Measurements from ENCODE around the gene LCTL. TPM values are rescaled to one million over a fixed set of nuclear protein-coding genes. Genes with fewer than 3 reads are reported as not detected.

Gene LCTL
- total RNA-seq, 2 donors from 2014 or later: not detected

DNA sequence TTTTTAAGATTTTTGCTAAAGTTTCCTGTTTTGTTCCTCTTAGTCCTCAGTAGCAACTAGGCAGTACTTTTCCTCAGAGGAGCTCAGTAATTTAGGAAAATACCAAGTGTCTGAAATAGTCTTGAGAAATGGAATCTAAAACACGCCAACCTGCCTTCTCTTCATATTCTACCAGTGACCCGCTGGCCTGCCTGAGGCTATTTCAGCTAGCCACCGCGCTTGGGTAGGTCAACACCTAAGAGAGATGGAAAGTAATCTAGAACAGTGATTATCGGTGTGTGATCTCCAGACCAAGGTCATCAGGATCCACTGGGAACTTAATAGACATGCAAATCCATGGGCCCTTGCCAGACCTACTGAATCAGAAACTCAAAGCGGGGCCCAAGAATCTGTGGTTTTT, 7.5 kb downstream of the LCTL start:
- Histone ChIP-seq H3K9me3 (no peaks in the 10 kb centered on the region), H3K36me3 (replicated peaks in 1 of 2; ENCODE audit: insufficient read depth in 1 of 2, low read depth in 2 of 2) (no peaks in the 10 kb centered on the region), H3K27me3 (no peaks in the 10 kb centered on the region), H3K27ac (no peak overlapping the region), H3K4me1 (no peaks in the 10 kb centered on the region), H3K4me3 (no peak overlapping the region)
- intact Hi-C loops (cut with DNase I): no loop called here
- 83 to 95% methylated on average over 6 of the region's 6 CpGs for WGBS, 2 donors
- DNase-seq: no peak
- no peak for TF ChIP-seq POLR2A (IDR thresholded peaks at IDR 0.05)
- TF ChIP-seq, protein P1, sequence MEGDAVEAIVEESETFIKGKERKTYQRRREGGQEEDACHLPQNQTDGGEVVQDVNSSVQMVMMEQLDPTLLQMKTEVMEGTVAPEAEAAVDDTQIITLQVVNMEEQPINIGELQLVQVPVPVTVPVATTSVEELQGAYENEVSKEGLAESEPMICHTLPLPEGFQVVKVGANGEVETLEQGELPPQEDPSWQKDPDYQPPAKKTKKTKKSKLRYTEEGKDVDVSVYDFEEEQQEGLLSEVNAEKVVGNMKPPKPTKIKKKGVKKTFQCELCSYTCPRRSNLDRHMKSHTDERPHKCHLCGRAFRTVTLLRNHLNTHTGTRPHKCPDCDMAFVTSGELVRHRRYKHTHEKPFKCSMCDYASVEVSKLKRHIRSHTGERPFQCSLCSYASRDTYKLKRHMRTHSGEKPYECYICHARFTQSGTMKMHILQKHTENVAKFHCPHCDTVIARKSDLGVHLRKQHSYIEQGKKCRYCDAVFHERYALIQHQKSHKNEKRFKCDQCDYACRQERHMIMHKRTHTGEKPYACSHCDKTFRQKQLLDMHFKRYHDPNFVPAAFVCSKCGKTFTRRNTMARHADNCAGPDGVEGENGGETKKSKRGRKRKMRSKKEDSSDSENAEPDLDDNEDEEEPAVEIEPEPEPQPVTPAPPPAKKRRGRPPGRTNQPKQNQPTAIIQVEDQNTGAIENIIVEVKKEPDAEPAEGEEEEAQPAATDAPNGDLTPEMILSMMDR (IDR thresholded peaks at IDR 0.05): no peak
- no peak for ATAC-seq

DNA sequence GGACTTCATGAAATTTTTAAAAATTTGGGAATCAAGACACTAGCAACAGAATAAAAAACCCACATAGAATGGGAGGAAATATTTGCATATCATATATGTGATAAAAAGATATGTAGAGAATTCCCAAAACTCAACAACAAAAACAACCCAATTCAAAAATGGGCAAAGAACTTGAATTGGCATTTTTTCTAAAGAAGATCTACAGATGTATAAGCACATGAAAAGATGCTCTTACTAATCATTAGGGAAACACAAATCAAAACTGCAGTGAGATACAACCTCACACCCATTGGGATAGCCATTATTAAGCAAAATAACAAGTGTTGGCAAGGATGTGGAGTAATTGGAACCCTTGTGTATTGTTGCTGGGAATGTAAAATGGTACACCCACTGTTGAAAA, 10.1 kb downstream of the LCTL start:
- Histone ChIP-seq H3K4me1 (no peaks in the 10 kb centered on the region), H3K27me3 (no peaks in the 10 kb centered on the region), H3K4me3 (no peak overlapping the region), H3K36me3 (replicated peaks in 1 of 2; ENCODE audit: insufficient read depth in 1 of 2, low read depth in 2 of 2) (no peaks in the 10 kb centered on the region), H3K9me3 (no peaks in the 10 kb centered on the region), H3K27ac (no peak overlapping the region)
- ATAC-seq: no peak
- intact Hi-C loops (cut with DNase I): no loop called here
- DNase-seq: no peak
- TF ChIP-seq POLR2A (IDR thresholded peaks at IDR 0.05): no peak
- TF ChIP-seq, protein P1 (IDR thresholded peaks at IDR 0.05): no peak

DNA sequence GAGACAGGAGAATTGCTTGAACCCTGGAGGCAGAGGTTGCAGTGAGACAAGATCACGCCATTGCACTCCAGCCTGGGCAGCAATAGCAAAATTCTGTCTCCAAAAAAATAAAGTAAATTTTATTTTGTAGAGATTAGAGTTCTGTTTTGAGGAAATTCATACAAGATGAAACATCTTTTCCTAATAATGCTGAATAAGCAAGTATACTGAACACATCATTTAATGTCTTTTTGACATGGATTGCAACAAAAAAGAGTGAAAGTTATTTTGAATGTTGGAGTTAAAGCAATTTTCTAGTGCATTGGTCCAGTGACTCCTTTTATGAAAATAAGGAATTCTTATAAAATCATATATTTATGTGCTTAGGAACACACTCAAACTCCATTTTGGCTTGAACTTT, 20.5 kb downstream of the LCTL start:
- WGBS, 2 donors: 100% methylated on average over 1 of the region's 1 CpG
- Histone ChIP-seq H3K36me3 (replicated peaks in 1 of 2; ENCODE audit: insufficient read depth in 1 of 2, low read depth in 2 of 2) (no peaks in the 10 kb centered on the region), H3K4me3 (no peak overlapping the region), H3K27me3 (no peaks in the 10 kb centered on the region), H3K27ac (no peak overlapping the region), H3K9me3 (no peaks in the 10 kb centered on the region), H3K4me1 (no peaks in the 10 kb centered on the region)
- DNase-seq: no peak
- ATAC-seq: no peak
- TF ChIP-seq POLR2A (IDR thresholded peaks at IDR 0.05): no peak
- TF ChIP-seq, protein P1 (IDR thresholded peaks at IDR 0.05): no peak
- intact Hi-C loops (cut with DNase I): no loop called here

DNA sequence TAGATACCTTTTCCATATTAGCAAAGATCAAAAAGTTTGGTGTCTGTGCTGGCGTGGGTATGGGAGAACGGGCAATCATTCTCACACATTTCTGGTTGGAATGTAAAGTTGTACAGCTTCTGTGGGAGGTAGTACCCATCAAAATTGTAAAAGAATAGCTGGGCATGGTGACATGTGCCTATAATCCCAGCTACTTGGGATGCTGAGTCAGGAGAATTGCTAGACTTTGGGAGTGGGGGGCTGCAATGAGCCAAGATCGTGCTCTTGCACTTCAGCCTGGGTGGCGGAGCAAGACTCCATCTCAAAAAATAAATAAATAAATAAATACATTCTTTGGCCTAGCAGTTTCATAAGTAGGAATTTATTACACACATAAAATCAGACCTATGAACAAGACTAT, 22.9 kb downstream of the LCTL start:
- Histone ChIP-seq H3K36me3 (replicated peaks in 1 of 2; ENCODE audit: insufficient read depth in 1 of 2, low read depth in 2 of 2) (no peaks in the 10 kb centered on the region), H3K27ac (no peak overlapping the region), H3K4me1 (no peaks in the 10 kb centered on the region), H3K9me3 (no peaks in the 10 kb centered on the region), H3K27me3 (no peaks in the 10 kb centered on the region), H3K4me3 (no peak overlapping the region)
- no peak for TF ChIP-seq POLR2A (IDR thresholded peaks at IDR 0.05)
- TF ChIP-seq, protein P1 (IDR thresholded peaks at IDR 0.05): no peak
- DNase-seq: no peak
- ATAC-seq: no peak
- WGBS, 2 donors: 96 to 99% methylated on average over 4 of the region's 4 CpGs
- intact Hi-C loops (cut with DNase I): no loop called here

DNA sequence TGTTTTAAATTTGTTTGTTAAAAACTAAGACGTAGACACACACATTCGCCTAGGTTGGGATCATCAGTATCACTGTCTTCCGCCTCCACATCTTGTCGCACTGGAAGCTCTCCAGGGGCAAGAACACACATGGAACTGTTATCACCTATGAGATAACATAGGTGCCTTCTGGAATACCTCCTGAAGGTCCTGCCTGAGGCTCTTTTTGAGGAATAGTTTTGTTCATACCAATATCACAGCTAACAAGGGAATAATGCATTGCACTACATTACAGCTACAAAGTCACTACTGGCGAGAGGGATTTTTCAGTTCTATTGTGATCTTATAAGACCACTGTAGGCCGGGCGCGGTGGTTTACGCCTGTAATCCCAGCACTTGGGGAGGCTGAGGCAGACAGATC, 30.7 kb downstream of the LCTL start:
- intact Hi-C loops (cut with DNase I): no loop called here
- no peaks in the 10 kb centered on the region for H3K36me3 ChIP-seq (replicated peaks in 1 of 2; ENCODE audit: insufficient read depth in 1 of 2, low read depth in 2 of 2)
- ATAC-seq: no peak
- H3K4me1 ChIP-seq: no peaks in the 10 kb centered on the region
- no peak overlapping the region for H3K27ac ChIP-seq
- no peaks in the 10 kb centered on the region for H3K9me3 ChIP-seq
- 93 to 94% methylated on average over 9 of the region's 9 CpGs for WGBS, 2 donors
- DNase-seq: no peak
- TF ChIP-seq, protein P1 (IDR thresholded peaks at IDR 0.05): no peak
- TF ChIP-seq POLR2A (IDR thresholded peaks at IDR 0.05): no peak
- H3K27me3 ChIP-seq: no peaks in the 10 kb centered on the region
- H3K4me3 ChIP-seq: no peak overlapping the region
